K562 (cell line): ENCODE results near the gene PLCE1. TPM values are rescaled to one million over a fixed set of nuclear protein-coding genes. Genes with fewer than 3 reads are reported as not detected.

Experiments used
- ATAC-seq: fragments of 200-7000 bp; cut with Tn5 transposase; 3 replicates; pipeline ENCODE4 v1.9.1; 2020; ENCODE audit warnings: moderate library complexity
- BruUV-seq: library from RNA; stranded (reverse); fragments of 400-500 nt; replicated peaks from 2 replicates; lab custom pipeline; 2021; lab: Mats Ljungman, UMichigan
- CTCF ChIA-PET: fragments of 300-600 bp; formaldehyde crosslinking; extraction: SDS; loops from one replicate; lab custom pipeline; 2021; ENCODE audit warnings: low intra/inter-chr PET ratio; lab: Yijun Ruan, JAX
- POLR2A ChIA-PET: fragments of 300-600, 350-650 bp; sonication (Branson Sonifier 250); formaldehyde crosslinking; extraction: SDS; loops from one replicate; lab custom pipeline; 2021; ENCODE audit warnings: antibody characterized with exemption, inconsistent platforms; lab: Yijun Ruan, JAX
- DNase-seq, 4 experiments: peaks; one replicate each; pipeline versions ENCODE4 v3.0.0 to v3.0.0-alpha.2; 2011 to 2018; ENCODE audit warnings: low spot score in 3 of 4, mixed read lengths in 3 of 4; ENCODE audit errors: extremely low read depth in 1 of 4
- FAIRE-seq: peaks from 2 replicates; lab custom pipeline; 2011; peaks lifted over from hg19 to GRCh38; lab: Jason Lieb, UNC
- H2AFZ ChIP-seq: 2 replicates; pipeline ENCODE4 v1.6.0; 2011; ENCODE audit warnings: low read depth, low read length, control low read depth, inconsistent platforms
- H3K27ac ChIP-seq: fragments of 200-600 bp; 3 replicates; pipeline ENCODE4 v1.8.0; 2011; ENCODE audit warnings: low read depth, mild to moderate bottlenecking, control low read depth, inconsistent platforms, low read length, moderate library complexity, mixed read lengths; ENCODE audit errors: extremely low read depth
- H3K27me3 ChIP-seq, 2 experiments: fragments of 300-600 bp in 1 of 2; 2 replicates in 1 of 2; 3 replicates in 1 of 2; pipeline versions ENCODE4 v1.6.0 to v1.8.0; 2011; ENCODE audit warnings: inconsistent platforms in 2 of 2, low read length in 2 of 2, mild to moderate bottlenecking in 1 of 2, mixed read lengths in 1 of 2, moderate library complexity in 1 of 2; ENCODE audit not compliant: control insufficient read depth in 2 of 2, insufficient read depth in 2 of 2
- H3K36me3 ChIP-seq: fragments of 300-600 bp; 3 replicates; pipeline ENCODE4 v1.8.0; 2011; ENCODE audit warnings: mild to moderate bottlenecking, low read length, inconsistent platforms; ENCODE audit not compliant: control insufficient read depth, insufficient read depth
- H3K4me1 ChIP-seq, 2 experiments: fragments of 200-600 bp in 1 of 2; replicated peaks in 1 of 2; 2 replicates in 1 of 2; 3 replicates in 1 of 2; pipeline versions ENCODE4 v1.5.1 to v1.8.0; 2011; ENCODE audit warnings: inconsistent platforms in 2 of 2, low read length in 2 of 2, mild to moderate bottlenecking in 1 of 2, mixed read lengths in 1 of 2, moderate library complexity in 1 of 2; ENCODE audit not compliant: control insufficient read depth in 2 of 2, insufficient read depth in 2 of 2
- H3K4me2 ChIP-seq: 2 replicates; pipeline ENCODE4 v1.6.1; 2011; ENCODE audit warnings: low read length, control low read depth, inconsistent platforms, mixed read lengths; ENCODE audit not compliant: insufficient read depth
- H3K4me3 ChIP-seq: fragments of 200-600 bp; sonication (generic), shearing (Covaris generic); 2 replicates; pipeline ENCODE4 v1.5.1; 2016; ENCODE audit warnings: control low read depth, inconsistent platforms
- H3K79me2 ChIP-seq: fragments of 200-600 bp; 3 replicates; pipeline ENCODE4 v1.8.0; 2011; ENCODE audit warnings: low read length, inconsistent platforms; ENCODE audit not compliant: control insufficient read depth, insufficient read depth
- H3K9ac ChIP-seq, 2 experiments: 2 replicates each; pipeline versions ENCODE4 v1.6.0 to v1.6.1; 2011; ENCODE audit warnings: low read depth in 2 of 2, low read length in 2 of 2, control low read depth in 1 of 2, inconsistent platforms in 1 of 2, mild to moderate bottlenecking in 1 of 2, mixed read lengths in 1 of 2; ENCODE audit not compliant: insufficient read depth in 1 of 2
- H3K9me1 ChIP-seq: one replicate; pipeline ENCODE4 v1.6.0; 2011; ENCODE audit warnings: inconsistent platforms, mild to moderate bottlenecking, low read length, moderate library complexity; ENCODE audit not compliant: control insufficient read depth, insufficient read depth
- H3K9me3 ChIP-seq: replicated peaks from 2 replicates; pipeline ENCODE4 v1.5.1; 2011; ENCODE audit warnings: low read depth, low read length, inconsistent platforms; ENCODE audit not compliant: control insufficient read depth, insufficient read depth
- H4K20me1 ChIP-seq: replicated peaks from 2 replicates; pipeline ENCODE4 v1.6.1; 2011; ENCODE audit warnings: low read length, inconsistent platforms, mixed read lengths; ENCODE audit not compliant: control insufficient read depth, insufficient read depth
- ATF4 ChIP-seq: fragments of 450-650 bp; formaldehyde crosslinking; IDR thresholded peaks from 2 replicates; pipeline ENCODE4 v1.4.0; 2022; ENCODE audit warnings: mild to moderate bottlenecking, moderate library complexity
- BRF1 ChIP-seq: IDR thresholded peaks from 3 replicates; pipeline ENCODE4 v1.6.1; 2011; ENCODE audit warnings: borderline replicate concordance, mild to moderate bottlenecking; ENCODE audit not compliant: insufficient read length; ENCODE audit errors: extremely low read depth
- HDAC8 ChIP-seq: fragments of 450-650 bp; IDR thresholded peaks from 2 replicates; pipeline ENCODE4 v1.6.1; 2016; ENCODE audit warnings: mild to moderate bottlenecking, missing genetic modification characterization, moderate library complexity, missing compliant biosample characterization
- HEY1 ChIP-seq: fragments of 250-450 bp; sonication (Bioruptor Pico); IDR thresholded peaks from 2 replicates; pipeline ENCODE4 v1.5.0; 2020; ENCODE audit warnings: mild to moderate bottlenecking, moderate library complexity, borderline replicate concordance
- IRF2 ChIP-seq: sonication (generic); formaldehyde crosslinking; IDR thresholded peaks from 2 replicates; pipeline ENCODE4 v1.8.1; 2022; ENCODE audit warnings: mild to moderate bottlenecking, missing genetic modification reagents
- MYC ChIP-seq, 2 experiments: fragments of 250-450 bp in 1 of 2; sonication (Bioruptor Pico) in 1 of 2; IDR thresholded peaks; 2 replicates each; pipeline versions ENCODE4 v1.5.1 to v1.6.1; 2012 to 2021; ENCODE audit warnings: low read depth in 2 of 2, borderline replicate concordance in 1 of 2, improper control_type of control experiment in 1 of 2, low read length in 1 of 2, mild to moderate bottlenecking in 1 of 2, moderate library complexity in 1 of 2
- PHB2 ChIP-seq: fragments of 450-650 bp; IDR thresholded peaks from 2 replicates; pipeline ENCODE4 v1.6.1; 2017; ENCODE audit warnings: low read depth
- RFX7 ChIP-seq: fragments of 250-450 bp; sonication (Bioruptor Pico); IDR thresholded peaks from 2 replicates; pipeline ENCODE4 v1.5.1; 2021; ENCODE audit warnings: mild to moderate bottlenecking
- SFPQ ChIP-seq: fragments of 200-400 bp; formaldehyde crosslinking; IDR thresholded peaks from 2 replicates; pipeline ENCODE4 v1.6.1; 2017; ENCODE audit warnings: mild to moderate bottlenecking, low read depth, low read length, moderate library complexity
- TFAM ChIP-seq: fragments of 250-450 bp; sonication (Bioruptor Pico); conservative IDR thresholded peaks from 2 replicates; pipeline ENCODE4 v1.5.0; 2021; ENCODE audit warnings: mild to moderate bottlenecking, moderate library complexity
- ZC3H11A ChIP-seq: IDR thresholded peaks from 2 replicates; pipeline ENCODE4 v1.6.1; 2012; ENCODE audit warnings: low read depth, low read length, improper control_type of control experiment
- ZNF232 ChIP-seq: sonication (generic); formaldehyde crosslinking; IDR thresholded peaks from 2 replicates; pipeline ENCODE4 v1.8.0; 2022; ENCODE audit warnings: mild to moderate bottlenecking, missing genetic modification reagents
- ZNF445 ChIP-seq: fragments of 250-450 bp; sonication (Bioruptor Pico); IDR thresholded peaks from 2 replicates; pipeline ENCODE4 v1.4.0; 2020; ENCODE audit warnings: low read depth, mild to moderate bottlenecking, moderate library complexity
- ZNF583 ChIP-seq: fragments of 250-450 bp; sonication (Bioruptor Pico); IDR thresholded peaks from 2 replicates; pipeline ENCODE4 v1.4.0; 2020
- in situ Hi-C: fragments of 300-500 bp; cut with MboI; formaldehyde crosslinking; loops from 4 replicates; pipeline ENCODE4 v1.15.0; 2018; ENCODE audit warnings: inconsistent platforms, mixed read lengths
- intact Hi-C: fragments of 100-400 bp; cut with micrococcal nuclease; formaldehyde crosslinking; loops from 2 replicates; pipeline ENCODE4 v1.14.2; 2022
- polyA plus RNA-seq, 8 experiments: library from polyadenylated mRNA; depleted of rRNA in 4 of 8; stranded (reverse) in 5 of 8; unstranded in 3 of 8; fragments of >200 nt; fragmentation: Nextera tagmentation in 2 of 8; fragmentation: Illumina TruSeq in 1 of 8; extraction: Ambion mirVana in 2 of 8; extraction: Trizol in 1 of 8; gene quantifications; 2 replicates each; pipeline versions ENCODE4 v1.2.1 to v1.2.3, GENCODE V29; 2011 to 2014; ENCODE audit warnings: inconsistent platforms in 1 of 8, missing spikeins in 1 of 8
- total RNA-seq, 7 experiments: library from RNA; depleted of rRNA in 6 of 7; stranded (reverse); fragments of >200 nt in 6 of 7; fragmentation: Illumina TruSeq in 2 of 7; extraction: Trizol in 2 of 7; gene quantifications; 2 replicates each; pipeline versions ENCODE4 v1.2.1 to v1.2.3, GENCODE V29; 2011 to 2021; ENCODE audit warnings: low replicate concordance in 1 of 7
- TF ChIP-seq, protein P1 (sequence below), 2 experiments: IDR thresholded peaks; 2 replicates each; pipeline ENCODE4 v1.6.1; 2012; ENCODE audit warnings: improper control_type of control experiment in 2 of 2, low read depth in 2 of 2, low read length in 2 of 2, borderline replicate concordance in 1 of 2

PLCE1 gene
- total and polyA plus RNA-seq, 9 of the 15 experiments (the other 6 are each of a cell fraction or from before 2014, with no cell fraction given): under 0.01 to 0.52 (median 0.13) TPM; not detected in 5

- TF ChIP-seq BRF1 (no peak), RFX7 (CRISPR knock-in tag) (no peak), MYC (IDR thresholded peaks at IDR 0.05; ENCODE audit: low read depth, low read length) (no peak), MYC (CRISPR knock-in tag; IDR thresholded peaks at IDR 0.05; ENCODE audit: borderline replicate concordance, low read depth) (no peak), PHB2 (no peak), ZNF232 (CRISPR knock-in tag) (no peak), IRF2 (CRISPR knock-in tag) (no peak)
These were observed 30.2 kb downstream of the PLCE1 start (continued) for GRCh38 chr10:94023906-94024305.

DNA sequence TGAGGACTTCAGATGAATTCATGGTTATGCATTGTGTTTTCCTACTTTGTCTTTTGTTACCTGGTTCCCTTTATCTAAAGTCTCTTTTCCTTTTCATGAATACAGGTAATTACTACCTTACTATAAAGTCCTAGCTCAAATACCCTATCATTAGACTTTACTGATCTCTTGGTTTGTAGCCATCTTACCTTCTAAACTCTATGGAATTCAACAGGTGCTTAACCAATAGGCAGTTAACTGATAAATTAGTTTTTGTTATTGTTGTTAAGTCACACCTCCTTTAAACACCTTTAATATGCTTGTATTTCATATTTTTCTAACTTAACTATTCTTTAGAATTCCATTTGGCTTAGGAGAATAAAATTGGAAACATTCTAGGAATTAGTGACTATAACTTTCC, 30.7 kb downstream of the PLCE1 start:
- DNase-seq: no peak
- Histone ChIP-seq H3K4me3 (no peak overlapping the region), H3K9me3 (no peaks in the 10 kb centered on the region; the same call in 1 of the 2 replicates), H3K9ac (no peak overlapping the region), H2AFZ (no peak overlapping the region), H4K20me1 (no peaks in the 10 kb centered on the region), H3K4me1 (no peaks in the 10 kb centered on the region), H3K9me1 (no peaks in the 10 kb centered on the region), H3K27ac (no peak overlapping the region), H3K4me2 (no peak overlapping the region), H3K36me3 (no peaks in the 10 kb centered on the region), H3K79me2 (no peaks in the 10 kb centered on the region), H3K27me3 (no peaks in the 10 kb centered on the region)
- TF ChIP-seq ZNF583 (CRISPR knock-in tag): no peak
- no peak for TF ChIP-seq SFPQ
- no peak for TF ChIP-seq HEY1
- TF ChIP-seq TFAM (CRISPR knock-in tag): no peak
- no peak for TF ChIP-seq ATF4 (CRISPR knock-in tag)
- TF ChIP-seq ZC3H11A: no peak
- no peak for TF ChIP-seq HDAC8 (tag)
- TF ChIP-seq, protein P1, sequence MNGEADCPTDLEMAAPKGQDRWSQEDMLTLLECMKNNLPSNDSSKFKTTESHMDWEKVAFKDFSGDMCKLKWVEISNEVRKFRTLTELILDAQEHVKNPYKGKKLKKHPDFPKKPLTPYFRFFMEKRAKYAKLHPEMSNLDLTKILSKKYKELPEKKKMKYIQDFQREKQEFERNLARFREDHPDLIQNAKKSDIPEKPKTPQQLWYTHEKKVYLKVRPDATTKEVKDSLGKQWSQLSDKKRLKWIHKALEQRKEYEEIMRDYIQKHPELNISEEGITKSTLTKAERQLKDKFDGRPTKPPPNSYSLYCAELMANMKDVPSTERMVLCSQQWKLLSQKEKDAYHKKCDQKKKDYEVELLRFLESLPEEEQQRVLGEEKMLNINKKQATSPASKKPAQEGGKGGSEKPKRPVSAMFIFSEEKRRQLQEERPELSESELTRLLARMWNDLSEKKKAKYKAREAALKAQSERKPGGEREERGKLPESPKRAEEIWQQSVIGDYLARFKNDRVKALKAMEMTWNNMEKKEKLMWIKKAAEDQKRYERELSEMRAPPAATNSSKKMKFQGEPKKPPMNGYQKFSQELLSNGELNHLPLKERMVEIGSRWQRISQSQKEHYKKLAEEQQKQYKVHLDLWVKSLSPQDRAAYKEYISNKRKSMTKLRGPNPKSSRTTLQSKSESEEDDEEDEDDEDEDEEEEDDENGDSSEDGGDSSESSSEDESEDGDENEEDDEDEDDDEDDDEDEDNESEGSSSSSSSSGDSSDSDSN (IDR thresholded peaks at IDR 0.05; ENCODE audit: borderline replicate concordance in 1 of 2, low read depth in 2 of 2, low read length in 2 of 2): no peak
- TF ChIP-seq ZNF445 (CRISPR knock-in tag): no peak
- BruUV-seq: no TSS peak
- intact Hi-C loops (no loop called here), in situ Hi-C loops (no loop called here)
- no peak for ATAC-seq
- no peak for FAIRE-seq
- POLR2A ChIA-PET: no interaction called here
- CTCF ChIA-PET: no interaction called here
